Prostate gland (tissue), 2 donors: ENCODE measurements around the gene MSH2. TPM values are rescaled to one million over a fixed set of nuclear protein-coding genes. Genes with fewer than 3 reads are reported as not detected.
A peak's percentile ranks its signal among the peaks of the same experiment; 100 is the strongest.

Experiments
- DNase-seq: peaks from one replicate; pipeline ENCODE4 v3.0.0-alpha.2; 2019; ENCODE audit warnings: low spot score
- H3K27ac ChIP-seq, 2 donors: fragments of 200-600 bp; sonication (generic); 2 replicates each; pipeline ENCODE4 v1.5.1; 2017 to 2019
- H3K27me3 ChIP-seq: fragments of 200-600 bp; sonication (generic); replicated peaks from 2 replicates; pipeline ENCODE4 v1.5.1; 2019; ENCODE audit not compliant: insufficient read depth
- H3K36me3 ChIP-seq, 2 donors: fragments of 200-600 bp; sonication (generic); 1 replicate in 1 of 2; 2 replicates in 1 of 2; pipeline versions ENCODE4 v1.5.1 to v1.8.1; 2017 to 2019
- H3K4me1 ChIP-seq: fragments of 200-600 bp; sonication (generic); replicated peaks from 2 replicates; pipeline ENCODE4 v1.5.1; 2019
- H3K4me3 ChIP-seq, 2 donors: fragments of 200-600 bp; sonication (generic); 2 replicates each; pipeline ENCODE4 v1.5.1; 2017 to 2019
- H3K9me3 ChIP-seq: fragments of 200-600 bp; sonication (generic); 2 replicates; pipeline ENCODE4 v1.5.1; 2017
- CTCF ChIP-seq, 4 experiments: fragments of 200-600 bp in 2 of 4; fragments of 450-650 bp in 2 of 4; sonication (generic) in 2 of 4; IDR thresholded peaks; 1 replicate in 3 of 4; 2 replicates in 1 of 4; pipeline ENCODE4 v1.5.1; 2016 to 2019; ENCODE audit warnings: antibody characterized with exemption in 4 of 4, mild to moderate bottlenecking in 2 of 4, moderate library complexity in 2 of 4
- POLR2A ChIP-seq: fragments of 450-650 bp; IDR thresholded peaks from one replicate; pipeline ENCODE4 v1.6.1; 2016; ENCODE audit warnings: antibody characterized with exemption, mild to moderate bottlenecking
- POLR2AphosphoS5 ChIP-seq: sonication (generic); formaldehyde crosslinking; IDR thresholded peaks from one replicate; pipeline ENCODE4 v1.6.1; 2017; ENCODE audit warnings: antibody characterized with exemption
- WGBS: methylation state at CpG from one replicate; pipeline ENCODE4 v1.1.5; 2018; 5-methylcytosine and 5-hydroxymethylcytosine counted together
- intact Hi-C: fragments of 100-400 bp; cut with DNase I; formaldehyde crosslinking; loops from one replicate; pipeline ENCODE4 v1.14.2; 2022
- total RNA-seq, 2 donors: library from RNA; depleted of rRNA; stranded (reverse); fragments of >200 nt; gene quantifications; one replicate each; pipeline ENCODE4 v1.1.0, GENCODE V29; 2016

The MSH2 gene
- total RNA-seq, 2 donors from 2014 or later = 14.0 to 17.9 TPM

DNA sequence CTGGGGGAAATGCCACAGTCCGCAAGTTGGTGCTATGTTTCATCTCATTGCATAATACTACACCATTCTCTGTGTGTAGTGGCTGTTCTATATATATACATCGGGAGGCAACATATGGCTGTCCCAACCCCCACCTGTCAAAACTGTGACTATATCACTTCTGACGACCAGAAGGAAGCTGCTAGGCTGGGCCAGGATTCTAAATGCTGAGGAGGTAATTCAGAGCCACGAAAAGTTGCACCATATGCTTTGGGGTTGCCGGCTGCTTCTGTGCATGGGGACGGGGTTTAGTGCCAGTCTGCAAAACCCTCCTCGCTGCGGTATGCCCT lies 117.3 kb downstream of the MSH2 start:
- no peaks in the 10 kb centered on the region for H3K27me3 ChIP-seq
- no peaks in the 10 kb centered on the region for H3K36me3 ChIP-seq
- H3K27ac ChIP-seq = no peak overlapping the region
- WGBS = 51% methylated on average over 8 of the region's 8 CpGs
- H3K4me3 ChIP-seq = no peak overlapping the region
- no peak for DNase-seq
- TF ChIP-seq POLR2A (no peak), POLR2AphosphoS5 (no peak), CTCF (IDR thresholded peaks at IDR 0.05) (no peak)
- intact Hi-C loops = no loop called here
- H3K9me3 ChIP-seq = no peaks in the 10 kb centered on the region
- H3K4me1 ChIP-seq = no peaks in the 10 kb centered on the region

GRCh38 chr2:47520825-47521665 lies 118.1 kb downstream of the MSH2 start:
- intact Hi-C loops = no loop called here
- peak; percentile 6 for DNase-seq
- TF ChIP-seq POLR2AphosphoS5 (no peak), CTCF (IDR thresholded peaks at IDR 0.05) (peak in 1 of 4 experiments; percentile 31)
- Histone ChIP-seq H3K9me3 (no peaks in the 10 kb centered on the region), H3K27me3 (no peaks in the 10 kb centered on the region), H3K4me3 (peak overlapping the region; percentile 26 to 28), H3K4me1 (no peaks in the 10 kb centered on the region), H3K27ac (no peak overlapping the region), H3K36me3 (no peaks in the 10 kb centered on the region)
- WGBS = 1% methylated on average over 78 of the region's 97 CpGs

- Histone ChIP-seq H3K4me1 (no peaks in the 10 kb centered on the region), H3K27ac (no peak overlapping the region), H3K36me3 (no peaks in the 10 kb centered on the region), H3K9me3 (no peaks in the 10 kb centered on the region), H3K27me3 (no peaks in the 10 kb centered on the region), H3K4me3 (peak overlapping the region in 1 of 2 donors; percentile 26)
- intact Hi-C loops = no loop called here
- 15% methylated on average over 22 of the region's 22 CpGs for WGBS
- TF ChIP-seq CTCF (IDR thresholded peaks at IDR 0.05) = no peak
- no peak for TF ChIP-seq POLR2AphosphoS5
- no peak for TF ChIP-seq POLR2A
- DNase-seq = no peak
Observed at GRCh38 chr2:47521666-47522285, 118.8 kb downstream of the MSH2 start.

DNA sequence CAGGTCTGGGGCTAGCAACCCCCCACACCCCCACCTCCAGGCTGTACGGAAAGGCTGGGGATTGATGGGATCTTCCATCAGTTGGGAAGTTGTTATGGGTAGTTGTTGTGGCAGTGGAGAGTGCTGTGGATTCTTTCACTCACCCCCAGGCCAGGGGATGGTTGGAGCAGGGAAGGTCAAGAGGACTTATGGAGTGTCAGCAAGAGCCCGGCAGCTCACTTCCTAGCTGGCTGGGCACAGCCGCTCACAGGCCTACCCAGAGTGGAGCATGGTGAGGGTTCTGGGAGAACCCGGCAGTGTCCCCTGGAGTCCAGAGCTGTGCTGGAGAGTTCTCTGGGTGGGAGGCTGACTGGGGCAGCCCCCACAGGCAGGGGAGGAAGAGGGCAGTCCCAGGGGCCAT lies 122.2 kb downstream of the MSH2 start:
- Histone ChIP-seq H3K27me3 (no peaks in the 10 kb centered on the region), H3K9me3 (no peaks in the 10 kb centered on the region), H3K4me3 (no peak overlapping the region), H3K36me3 (no peaks in the 10 kb centered on the region), H3K27ac (no peak overlapping the region), H3K4me1 (no peaks in the 10 kb centered on the region)
- intact Hi-C loops = no loop called here
- WGBS = 89% methylated on average over 4 of the region's 4 CpGs
- TF ChIP-seq POLR2A (no peak), POLR2AphosphoS5 (no peak), CTCF (IDR thresholded peaks at IDR 0.05) (no peak)
- DNase-seq = no peak

- Histone ChIP-seq H3K27ac (no peak overlapping the region), H3K4me1 (no peaks in the 10 kb centered on the region), H3K36me3 (no peaks in the 10 kb centered on the region), H3K27me3 (no peaks in the 10 kb centered on the region), H3K9me3 (no peaks in the 10 kb centered on the region), H3K4me3 (no peak overlapping the region)
- 80% methylated on average over 6 of the region's 6 CpGs for WGBS
- DNase-seq = no peak
- TF ChIP-seq CTCF (IDR thresholded peaks at IDR 0.05) (no peak), POLR2AphosphoS5 (no peak), POLR2A (no peak)
- intact Hi-C loops = no loop called here
Observed at GRCh38 chr2:47528455-47528854, 125.5 kb downstream of the MSH2 start.
